ENCODE results near the gene ADIG.

DNA sequence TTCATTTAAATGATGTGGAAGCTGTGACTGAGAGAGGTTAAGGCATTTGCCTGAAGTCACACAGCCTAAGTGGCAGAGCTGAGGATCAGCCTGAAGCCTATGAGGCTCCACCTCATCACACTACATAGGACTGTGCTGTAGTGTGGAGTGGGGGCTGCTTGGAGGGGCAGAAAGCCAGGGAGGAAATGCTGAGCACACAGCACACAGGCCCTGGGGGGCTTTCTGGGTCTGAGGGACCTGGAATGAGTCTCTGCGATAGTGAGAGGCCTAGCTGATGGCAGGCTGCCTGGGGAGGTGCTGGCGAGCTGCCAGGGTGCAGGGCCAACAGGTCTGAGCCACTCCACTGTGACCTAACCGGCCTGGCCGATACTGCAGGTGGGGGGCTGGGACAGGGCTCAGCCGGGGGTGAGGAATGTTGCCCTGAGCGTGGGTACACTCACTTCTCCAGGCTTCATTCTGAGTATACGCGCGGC is 18.4 kb downstream of the ADIG start:
- TF ChIP-seq, protein P1, sequence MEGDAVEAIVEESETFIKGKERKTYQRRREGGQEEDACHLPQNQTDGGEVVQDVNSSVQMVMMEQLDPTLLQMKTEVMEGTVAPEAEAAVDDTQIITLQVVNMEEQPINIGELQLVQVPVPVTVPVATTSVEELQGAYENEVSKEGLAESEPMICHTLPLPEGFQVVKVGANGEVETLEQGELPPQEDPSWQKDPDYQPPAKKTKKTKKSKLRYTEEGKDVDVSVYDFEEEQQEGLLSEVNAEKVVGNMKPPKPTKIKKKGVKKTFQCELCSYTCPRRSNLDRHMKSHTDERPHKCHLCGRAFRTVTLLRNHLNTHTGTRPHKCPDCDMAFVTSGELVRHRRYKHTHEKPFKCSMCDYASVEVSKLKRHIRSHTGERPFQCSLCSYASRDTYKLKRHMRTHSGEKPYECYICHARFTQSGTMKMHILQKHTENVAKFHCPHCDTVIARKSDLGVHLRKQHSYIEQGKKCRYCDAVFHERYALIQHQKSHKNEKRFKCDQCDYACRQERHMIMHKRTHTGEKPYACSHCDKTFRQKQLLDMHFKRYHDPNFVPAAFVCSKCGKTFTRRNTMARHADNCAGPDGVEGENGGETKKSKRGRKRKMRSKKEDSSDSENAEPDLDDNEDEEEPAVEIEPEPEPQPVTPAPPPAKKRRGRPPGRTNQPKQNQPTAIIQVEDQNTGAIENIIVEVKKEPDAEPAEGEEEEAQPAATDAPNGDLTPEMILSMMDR (IDR thresholded peaks at IDR 0.05) = no peak
- no peak for TF ChIP-seq POLR2A (IDR thresholded peaks at IDR 0.05)

Data from lower leg skin (tissue), 3 donors.